BLaER1 treated with 17β-estradiol and CSF1 and Interleukin-3, amounts not matched to agents 10 nM and 100 nM (cell line): ENCODE results near the gene KCNJ1.

Experiments
- H3K27ac ChIP-seq, 11 experiments: shearing (Covaris generic); formaldehyde crosslinking; 2 replicates each; pipeline ENCODE4 v1.8.1; 2022
- H3K27me3 ChIP-seq, 11 experiments: shearing (Covaris generic); formaldehyde crosslinking; 2 replicates each; pipeline ENCODE4 v1.8.1; 2022
- H3K36me3 ChIP-seq, 11 experiments: shearing (Covaris generic); formaldehyde crosslinking; 2 replicates each; pipeline ENCODE4 v1.8.1; 2022
- H3K4me1 ChIP-seq, 10 experiments: shearing (Covaris generic); formaldehyde crosslinking; 2 replicates each; pipeline ENCODE4 v1.8.1; 2022
- H3K4me2 ChIP-seq, 11 experiments: shearing (Covaris generic); formaldehyde crosslinking; 2 replicates each; pipeline ENCODE4 v1.8.1; 2022
- H3K4me3 ChIP-seq, 10 experiments: shearing (Covaris generic); formaldehyde crosslinking; 2 replicates each; pipeline ENCODE4 v1.8.1; 2022
- H3K9ac ChIP-seq, 11 experiments: shearing (Covaris generic); formaldehyde crosslinking; 2 replicates each; pipeline ENCODE4 v1.8.1; 2022
- H3K9me3 ChIP-seq, 11 experiments: shearing (Covaris generic); formaldehyde crosslinking; replicated peaks in 1 of 11; 2 replicates each; pipeline ENCODE4 v1.8.1; 2022
- H4K20me1 ChIP-seq, 11 experiments: shearing (Covaris generic); formaldehyde crosslinking; 2 replicates each; pipeline ENCODE4 v1.8.1; 2022
- Cebpa-rat ChIP-seq, 11 experiments: shearing (Covaris generic); IDR thresholded peaks; 2 replicates each; pipeline ENCODE4 v1.8.1; 2022

The KCNJ1 gene

DNA sequence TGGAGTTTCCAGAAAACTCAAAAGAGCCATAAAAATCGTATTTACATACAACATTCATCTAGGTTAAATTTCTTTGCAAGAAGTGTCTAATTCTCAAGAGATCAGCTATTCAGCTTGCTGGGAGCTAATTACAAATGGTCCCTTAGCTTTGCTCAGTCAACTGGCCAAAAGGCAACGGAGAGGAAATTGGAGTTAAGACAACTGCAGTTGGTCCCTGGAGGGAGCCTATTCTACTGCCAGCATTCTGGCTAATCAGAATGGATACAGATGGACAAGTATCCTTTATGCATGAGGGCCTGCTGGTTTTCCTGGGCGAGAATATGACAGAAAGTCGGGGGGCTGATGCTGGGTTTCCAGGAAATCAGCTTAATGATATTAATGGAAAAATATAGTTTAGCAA lies 45.5 kb downstream of the KCNJ1 start:
- no peak for TF ChIP-seq Cebpa-rat (IDR thresholded peaks at IDR 0.05)
- Histone ChIP-seq H3K4me1 (peaks cover 0 to 12% (median 0%) of the 10 kb centered on the region in 10 experiments; a peak in 4 of 20 replicates), H3K4me2 (no peak overlapping the region), H4K20me1 (peaks cover 6 to 29% (median 17%) of the 10 kb centered on the region in 11 experiments; a peak in 17 of 22 replicates), H3K36me3 (peaks cover 4 to 39% (median 22%) of the 10 kb centered on the region in 11 experiments; a peak in 20 of 22 replicates), H3K4me3 (no peak overlapping the region), H3K9me3 (0 out of 22 replicates have a peak, but pooled peaks cover 0 to 3% (median 0%) of the 10 kb centered on the region in 11 experiments), H3K27me3 (no peaks in the 10 kb centered on the region), H3K9ac (no peak overlapping the region), H3K27ac (no peak overlapping the region)

- Histone ChIP-seq H3K9me3 (no peaks in the 10 kb centered on the region), H3K4me1 (peaks cover 0 to 21% (median 4%) of the 10 kb centered on the region in 10 experiments; a peak in 9 of 20 replicates), H3K4me3 (no peak overlapping the region), H3K9ac (no peak overlapping the region), H4K20me1 (peaks cover 26 to 53% (median 40%) of the 10 kb centered on the region in 11 experiments; a peak in 19 of 22 replicates), H3K27me3 (no peaks in the 10 kb centered on the region), H3K36me3 (peaks cover 17 to 63% (median 44%) of the 10 kb centered on the region in 11 experiments), H3K27ac (no peak overlapping the region), H3K4me2 (no peak overlapping the region)
- TF ChIP-seq Cebpa-rat (IDR thresholded peaks at IDR 0.05): no peak
Measured at GRCh38 chr11:128819198-128819597, 47.9 kb downstream of the KCNJ1 start.

GRCh38 chr11:128814856-128815705 lies 52.0 kb downstream of the KCNJ1 start:
- Histone ChIP-seq H4K20me1 (peaks cover 47 to 92% (median 71%) of the 10 kb centered on the region in 11 experiments; a peak in 20 of 22 replicates), H3K4me1 (peaks cover 0 to 17% (median 8%) of the 10 kb centered on the region in 10 experiments; a peak in 10 of 20 replicates), H3K36me3 (peaks cover 54 to 89% (median 80%) of the 10 kb centered on the region in 11 experiments), H3K4me2 (no peak overlapping the region; a peak in 1 of 22 replicates), H3K9ac (no peak overlapping the region; a peak in 1 of 22 replicates), H3K4me3 (no peak overlapping the region), H3K9me3 (no peaks in the 10 kb centered on the region), H3K27me3 (no peaks in the 10 kb centered on the region), H3K27ac (no peak overlapping the region)
- no peak for TF ChIP-seq Cebpa-rat (IDR thresholded peaks at IDR 0.05)

DNA sequence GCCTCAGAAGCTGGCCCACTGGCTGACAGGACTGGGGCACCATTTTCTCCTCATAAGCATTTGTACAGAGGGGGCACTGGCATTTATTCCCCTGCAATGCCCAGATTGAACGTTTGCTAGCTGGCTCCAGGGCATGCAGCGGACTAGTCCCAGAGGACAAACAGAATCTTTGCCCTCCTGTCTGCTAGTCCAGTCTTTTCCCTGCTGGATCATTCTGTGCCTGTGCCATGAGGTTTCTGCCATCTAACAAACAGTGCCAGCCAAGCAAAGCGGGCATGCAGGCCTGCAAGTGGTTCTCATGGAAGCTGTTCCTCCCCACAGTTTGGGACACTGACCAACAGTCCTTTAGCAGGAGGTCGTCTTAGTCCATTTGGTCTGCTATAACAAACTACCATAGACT lies 53.4 kb downstream of the KCNJ1 start:
- Histone ChIP-seq H3K27ac (no peak overlapping the region), H4K20me1 (peaks cover 58 to 96% (median 79%) of the 10 kb centered on the region in 11 experiments; a peak in 20 of 22 replicates), H3K4me1 (peaks cover 0 to 17% (median 8%) of the 10 kb centered on the region in 10 experiments; a peak in 9 of 20 replicates), H3K9ac (no peak overlapping the region), H3K36me3 (peaks cover 67 to 97% (median 93%) of the 10 kb centered on the region in 11 experiments), H3K9me3 (no peaks in the 10 kb centered on the region), H3K4me2 (no peak overlapping the region), H3K4me3 (no peak overlapping the region), H3K27me3 (no peaks in the 10 kb centered on the region)
- TF ChIP-seq Cebpa-rat (IDR thresholded peaks at IDR 0.05): no peak

- Histone ChIP-seq H3K9ac (no peak overlapping the region), H3K9me3 (no peaks in the 10 kb centered on the region), H3K36me3 (peaks cover 95 to 100% (median 100%) of the 10 kb centered on the region in 11 experiments), H3K4me2 (no peak overlapping the region), H3K4me3 (no peak overlapping the region), H3K27me3 (no peaks in the 10 kb centered on the region), H3K27ac (no peak overlapping the region), H3K4me1 (peaks cover 0 to 17% (median 8%) of the 10 kb centered on the region in 10 experiments; a peak in 9 of 20 replicates), H4K20me1 (peaks cover 62 to 99% (median 94%) of the 10 kb centered on the region in 11 experiments; a peak in 19 of 22 replicates)
- TF ChIP-seq Cebpa-rat (IDR thresholded peaks at IDR 0.05): no peak
Measured at GRCh38 chr11:128810784-128811514, 56.1 kb downstream of the KCNJ1 start.

GRCh38 chr11:128809128-128809527 lies 58.0 kb downstream of the KCNJ1 start:
- no peak overlapping the region for H3K9ac ChIP-seq
- no peak overlapping the region for H3K27ac ChIP-seq
- H3K36me3 ChIP-seq: peaks cover 99 to 100% (median 100%) of the 10 kb centered on the region in 11 experiments
- no peaks in the 10 kb centered on the region for H3K9me3 ChIP-seq
- H3K27me3 ChIP-seq: no peaks in the 10 kb centered on the region
- peaks cover 70 to 99% (median 96%) of the 10 kb centered on the region in 11 experiments; a peak in 20 of 22 replicates for H4K20me1 ChIP-seq
- H3K4me1 ChIP-seq: peaks cover 0 to 9% (median 0%) of the 10 kb centered on the region in 10 experiments; a peak in 6 of 20 replicates
- H3K4me2 ChIP-seq: no peak overlapping the region
- no peak for TF ChIP-seq Cebpa-rat (IDR thresholded peaks at IDR 0.05)
- no peak overlapping the region for H3K4me3 ChIP-seq

- Histone ChIP-seq H3K4me3 (no peak overlapping the region), H3K4me1 (peaks cover 0 to 12% (median 0%) of the 10 kb centered on the region in 10 experiments; a peak in 5 of 20 replicates), H3K36me3 (peaks cover 100% of the 10 kb centered on the region in 11 experiments), H3K27ac (no peak overlapping the region), H3K9ac (no peak overlapping the region), H4K20me1 (peaks cover 74 to 100% (median 98%) of the 10 kb centered on the region in 11 experiments), H3K4me2 (no peak overlapping the region), H3K27me3 (no peaks in the 10 kb centered on the region), H3K9me3 (no peaks in the 10 kb centered on the region)
- no peak for TF ChIP-seq Cebpa-rat (IDR thresholded peaks at IDR 0.05)
Measured at GRCh38 chr11:128807909-128808308, 59.2 kb downstream of the KCNJ1 start.

GRCh38 chr11:128806506-128807261 lies 60.4 kb downstream of the KCNJ1 start:
- no peaks in the 10 kb centered on the region for H3K27me3 ChIP-seq
- H4K20me1 ChIP-seq: peaks cover 82 to 100% (median 98%) of the 10 kb centered on the region in 11 experiments
- H3K4me2 ChIP-seq: no peak overlapping the region
- no peak overlapping the region for H3K4me3 ChIP-seq
- TF ChIP-seq Cebpa-rat (IDR thresholded peaks at IDR 0.05): no peak
- no peak overlapping the region for H3K9ac ChIP-seq
- H3K36me3 ChIP-seq: peaks cover 99 to 100% (median 100%) of the 10 kb centered on the region in 11 experiments
- H3K9me3 ChIP-seq: no peaks in the 10 kb centered on the region
- peaks cover 0 to 24% (median 0%) of the 10 kb centered on the region in 10 experiments; a peak in 6 of 20 replicates for H3K4me1 ChIP-seq
- no peak overlapping the region for H3K27ac ChIP-seq
